Kidney (tissue), 14 donors: ENCODE results near the gene SPTBN4. TPM values are rescaled to one million over a fixed set of nuclear protein-coding genes. Genes with fewer than 3 reads are reported as not detected.

Experiments used
- DNase-seq, 5 donors: peaks; one replicate each; pipeline ENCODE4 v3.0.0-alpha.2; 2013 to 2020
- FAIRE-seq: peaks from 2 replicates; lab custom pipeline; 2012; peaks lifted over from hg19 to GRCh38; lab: Jason Lieb, UNC
- H3K27ac ChIP-seq, 2 donors: one replicate each; pipeline ENCODE4 v1.7.0; 2013; ENCODE audit warnings: low read depth in 2 of 2, low read length in 2 of 2, inconsistent platforms in 1 of 2
- H3K27me3 ChIP-seq: one replicate; pipeline ENCODE4 v1.7.1; 2013; ENCODE audit warnings: low read length, inconsistent platforms; ENCODE audit not compliant: control insufficient read depth, insufficient read depth
- H3K36me3 ChIP-seq, 3 donors: one replicate each; pipeline versions ENCODE4 v1.7.0 to v1.7.1; 2013; ENCODE audit warnings: low read length in 3 of 3, control low read depth in 1 of 3, inconsistent platforms in 1 of 3; ENCODE audit not compliant: insufficient read depth in 3 of 3, control insufficient read depth in 2 of 3
- H3K4me1 ChIP-seq, 3 donors: one replicate each; pipeline versions ENCODE4 v1.7.0 to v1.7.1; 2013; ENCODE audit warnings: low read length in 3 of 3, inconsistent platforms in 1 of 3, low read depth in 1 of 3; ENCODE audit not compliant: control insufficient read depth in 2 of 3, insufficient read depth in 2 of 3
- H3K4me3 ChIP-seq, 3 donors: one replicate each; pipeline versions ENCODE4 v1.7.0 to v1.8.1; 2013; ENCODE audit warnings: low read length in 3 of 3, control low read depth in 1 of 3, inconsistent platforms in 1 of 3
- H3K9ac ChIP-seq, 3 donors: one replicate each; pipeline versions ENCODE4 v1.7.0 to v1.7.1; 2013; ENCODE audit warnings: low read length in 3 of 3, control low read depth in 1 of 3, inconsistent platforms in 1 of 3
- H3K9me3 ChIP-seq, 3 donors: one replicate each; pipeline versions ENCODE4 v1.7.0 to v1.7.1; 2013; ENCODE audit warnings: low read length in 3 of 3, control low read depth in 1 of 3, inconsistent platforms in 1 of 3; ENCODE audit not compliant: control insufficient read depth in 2 of 3, insufficient read depth in 1 of 3
- CTCF ChIP-seq: IDR thresholded peaks from 3 replicates; pipeline ENCODE4 v1.5.1; 2012; ENCODE audit warnings: mild to moderate bottlenecking, moderate library complexity, borderline replicate concordance; ENCODE audit not compliant: insufficient read depth; ENCODE audit errors: extremely low read depth
- intact Hi-C: fragments of 100-400 bp; cut with DNase I; formaldehyde crosslinking; loops from one replicate; pipeline ENCODE4 v1.11.1; 2022
- polyA plus RNA-seq: library from polyadenylated mRNA; stranded (reverse); fragments of 350-450 nt; fragmentation: Illumina TruSeq; extraction: RNeasy Lipid Tissue Mini Kit (QIAGEN cat#74804); gene quantifications from one replicate; pipeline ENCODE4 v1.2.3, GENCODE V29; 2014; ENCODE audit warnings: low read depth, low replicate concordance; ENCODE audit not compliant: insufficient read depth
- total RNA-seq: library from RNA; stranded (reverse); fragmentation: NEBNext Ultra II Directional; extraction: Animal tissue kit (Norgen Biotek cat#: 25700); gene quantifications from one replicate; pipeline ENCODE4 v1.2.1, GENCODE V29; 2021
- donor health status: control.
- donor health status: control.
- donor health status: control.
- donor health status: control.
- donor health status: control.
- donor health status: DM: yes; HTN: yes; CAD: no.
- donor health status: Normal renal cell carcinoma (clear cell type).

SPTBN4 gene
- total and polyA plus RNA-seq, 2 donors from 2014 or later = 0.82 to 4.6 TPM

- Histone ChIP-seq H3K27me3 (peaks cover 2% of the 10 kb centered on the region), H3K9ac (no peak overlapping the region), H3K9me3 (no peaks in the 10 kb centered on the region), H3K4me3 (peak overlapping the region in 1 of 3 donors; percentile 56), H3K36me3 (no peaks in the 10 kb centered on the region), H3K27ac (peak overlapping the region; percentile 88 to 89), H3K4me1 (peaks cover 0 to 30% (median 3%) of the 10 kb centered on the region in 3 donors)
- FAIRE-seq = no peak
- DNase-seq = no peak
- intact Hi-C loops = no loop called here
- no peak for TF ChIP-seq CTCF
Observed at GRCh38 chr19:40603071-40603388, 136.2 kb downstream of the SPTBN4 start.

- Histone ChIP-seq H3K9ac (no peak overlapping the region), H3K4me1 (peaks cover 0 to 28% (median 3%) of the 10 kb centered on the region in 3 donors)
Observed at GRCh38 chr19:40603389-40604170, 136.8 kb downstream of the SPTBN4 start.

GRCh38 chr19:40604171-40604646, 137.4 kb downstream of the SPTBN4 start:
- no peak for TF ChIP-seq CTCF
- intact Hi-C loops = no loop called here
- no peaks in the 10 kb centered on the region for H3K27me3 ChIP-seq
- DNase-seq (no peak), FAIRE-seq (no peak)
- H3K27ac ChIP-seq = peak overlapping the region in 1 of 2 donors; percentile 88
- peaks cover 0 to 28% (median 3%) of the 10 kb centered on the region in 3 donors for H3K4me1 ChIP-seq
- no peaks in the 10 kb centered on the region for H3K36me3 ChIP-seq
- H3K4me3 ChIP-seq = peak overlapping the region; percentile 13 to 56 (median 34)
- no peak overlapping the region for H3K9ac ChIP-seq
- H3K9me3 ChIP-seq = no peaks in the 10 kb centered on the region

More at GRCh38 chr19:40603389-40604170, 136.8 kb downstream of the SPTBN4 start:
- TF ChIP-seq CTCF = no peak
- peak; percentile 99 for DNase-seq
- no peaks in the 10 kb centered on the region for H3K36me3 ChIP-seq
- peak overlapping the region; percentile 48 to 56 (median 56) for H3K4me3 ChIP-seq
- intact Hi-C loops = no loop called here
- peak; percentile 57 for FAIRE-seq
- H3K27ac ChIP-seq = peak overlapping the region; percentile 88 to 89
- H3K27me3 ChIP-seq = no peaks in the 10 kb centered on the region
- no peaks in the 10 kb centered on the region for H3K9me3 ChIP-seq
